Body of pancreas (tissue), 4 donors: ENCODE results near the gene EIF4EBP2.

Source experiments
- POLR2A ChIP-seq, 3 donors: fragments of 450-650 bp; IDR thresholded peaks; one replicate each; pipeline ENCODE4 v1.6.1; 2016; ENCODE audit warnings: antibody characterized with exemption in 3 of 3, mild to moderate bottlenecking in 2 of 3
- TF ChIP-seq, protein P1 (sequence below), 7 experiments: fragments of 450-650 bp in 4 of 7; fragments of 200-600 bp in 3 of 7; sonication (generic) in 3 of 7; IDR thresholded peaks; one replicate each; pipeline ENCODE4 v1.5.1; 2016 to 2019; ENCODE audit warnings: antibody characterized with exemption in 7 of 7

DNA sequence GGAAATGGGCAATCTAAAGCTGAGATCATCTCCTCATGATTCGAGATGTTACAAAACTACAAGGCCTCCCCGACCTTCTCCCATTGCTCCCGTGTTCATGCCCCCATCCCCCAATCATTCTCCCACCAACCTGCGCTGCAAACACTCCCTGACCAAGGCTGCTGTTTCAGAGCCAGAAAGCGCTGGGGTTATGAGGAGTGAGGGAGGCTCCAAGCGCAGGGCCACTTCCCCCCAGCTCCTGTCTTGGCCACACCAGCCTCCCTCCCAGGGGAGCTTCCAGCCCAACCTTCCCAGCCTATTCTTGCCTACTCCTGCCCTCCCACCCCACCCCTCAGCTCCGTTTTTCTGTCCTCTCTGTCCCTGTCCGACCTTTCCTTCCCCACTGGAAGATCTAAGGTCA, 52.2 kb downstream of the EIF4EBP2 start:
- TF ChIP-seq, protein P1, sequence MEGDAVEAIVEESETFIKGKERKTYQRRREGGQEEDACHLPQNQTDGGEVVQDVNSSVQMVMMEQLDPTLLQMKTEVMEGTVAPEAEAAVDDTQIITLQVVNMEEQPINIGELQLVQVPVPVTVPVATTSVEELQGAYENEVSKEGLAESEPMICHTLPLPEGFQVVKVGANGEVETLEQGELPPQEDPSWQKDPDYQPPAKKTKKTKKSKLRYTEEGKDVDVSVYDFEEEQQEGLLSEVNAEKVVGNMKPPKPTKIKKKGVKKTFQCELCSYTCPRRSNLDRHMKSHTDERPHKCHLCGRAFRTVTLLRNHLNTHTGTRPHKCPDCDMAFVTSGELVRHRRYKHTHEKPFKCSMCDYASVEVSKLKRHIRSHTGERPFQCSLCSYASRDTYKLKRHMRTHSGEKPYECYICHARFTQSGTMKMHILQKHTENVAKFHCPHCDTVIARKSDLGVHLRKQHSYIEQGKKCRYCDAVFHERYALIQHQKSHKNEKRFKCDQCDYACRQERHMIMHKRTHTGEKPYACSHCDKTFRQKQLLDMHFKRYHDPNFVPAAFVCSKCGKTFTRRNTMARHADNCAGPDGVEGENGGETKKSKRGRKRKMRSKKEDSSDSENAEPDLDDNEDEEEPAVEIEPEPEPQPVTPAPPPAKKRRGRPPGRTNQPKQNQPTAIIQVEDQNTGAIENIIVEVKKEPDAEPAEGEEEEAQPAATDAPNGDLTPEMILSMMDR (IDR thresholded peaks at IDR 0.05), result no peak
- no peak for TF ChIP-seq POLR2A (IDR thresholded peaks at IDR 0.05)
